GM23338 (cell line): ENCODE results near the gene CLGN. TPM values are rescaled to one million over a fixed set of nuclear protein-coding genes. Genes with fewer than 3 reads are reported as not detected.

Source experiments
- ATAC-seq: fragments of 200-7000 bp; cut with Tn5 transposase; 3 replicates; pipeline ENCODE4 v1.9.1; 2020
- DNase-seq: peaks from one replicate; pipeline ENCODE4 v3.0.0-alpha.2; 2015; ENCODE audit warnings: low spot score
- H2AFZ ChIP-seq: fragments of 200-600 bp; sonication (generic); 2 replicates; pipeline ENCODE4 v1.8.0; 2016; ENCODE audit warnings: antibody characterized with exemption, mild to moderate bottlenecking, moderate library complexity
- H3F3A ChIP-seq: fragments of 200-600 bp; sonication (generic); replicated peaks from 2 replicates; pipeline ENCODE4 v1.8.0; 2017; ENCODE audit warnings: antibody characterized with exemption, mixed run types, low read depth
- H3K27ac ChIP-seq: fragments of 200-600 bp; sonication (generic); 2 replicates; pipeline ENCODE4 v1.6.1; 2016; ENCODE audit warnings: low read depth
- H3K27me3 ChIP-seq: fragments of 200-600 bp; sonication (generic); 2 replicates; pipeline ENCODE4 v1.8.0; 2016; ENCODE audit warnings: mild to moderate bottlenecking, mixed run types, moderate library complexity; ENCODE audit not compliant: insufficient read depth
- H3K36me3 ChIP-seq: fragments of 200-600 bp; sonication (generic); 2 replicates; pipeline ENCODE4 v1.8.0; 2016; ENCODE audit warnings: mild to moderate bottlenecking; ENCODE audit not compliant: insufficient read depth
- H3K4me1 ChIP-seq: fragments of 200-600 bp; sonication (generic); 2 replicates; pipeline ENCODE4 v1.8.0; 2016; ENCODE audit warnings: mild to moderate bottlenecking, moderate library complexity; ENCODE audit not compliant: insufficient read depth
- H3K4me2 ChIP-seq: fragments of 200-600 bp; sonication (generic); 2 replicates; pipeline ENCODE4 v1.7.1; 2017; ENCODE audit warnings: mixed run types
- H3K4me3 ChIP-seq: fragments of 200-600 bp; sonication (generic); 2 replicates; pipeline ENCODE4 v1.6.1; 2016; ENCODE audit warnings: mixed run types
- H3K79me2 ChIP-seq: fragments of 200-600 bp; sonication (generic); replicated peaks from 2 replicates; pipeline ENCODE4 v1.8.0; 2017; ENCODE audit warnings: mild to moderate bottlenecking; ENCODE audit not compliant: insufficient read depth
- H3K9me2 ChIP-seq: fragments of 200-600 bp; sonication (generic); 2 replicates; pipeline ENCODE4 v1.8.0; 2017; ENCODE audit not compliant: insufficient read depth
- H4K20me1 ChIP-seq: fragments of 200-600 bp; sonication (generic); replicated peaks from 2 replicates; pipeline ENCODE4 v1.8.0; 2017; ENCODE audit warnings: mild to moderate bottlenecking; ENCODE audit not compliant: insufficient read depth
- H3K27ac Mint-ChIP-seq: 2 replicates; pipeline ENCODE4 v1.8.0; 2020; ENCODE audit warnings: inconsistent platforms, mild to moderate bottlenecking, moderate library complexity, mixed read lengths
- H3K27me3 Mint-ChIP-seq: 3 replicates; pipeline ENCODE4 v1.8.0; 2022; ENCODE audit warnings: low read depth, mild to moderate bottlenecking, moderate library complexity, mixed read lengths, inconsistent platforms; ENCODE audit not compliant: insufficient read depth, poor library complexity
- H3K36me3 Mint-ChIP-seq: 3 replicates; pipeline ENCODE4 v1.8.0; 2021; ENCODE audit warnings: low read depth, mild to moderate bottlenecking, inconsistent platforms, moderate library complexity, mixed read lengths
- H3K4me1 Mint-ChIP-seq: 3 replicates; pipeline ENCODE4 v1.8.0; 2020; ENCODE audit warnings: mild to moderate bottlenecking, inconsistent platforms, mixed read lengths
- H3K4me3 Mint-ChIP-seq: 3 replicates; pipeline ENCODE4 v1.8.0; 2021; ENCODE audit warnings: moderate library complexity, mild to moderate bottlenecking, inconsistent platforms, mixed read lengths
- H3K9me3 Mint-ChIP-seq: 3 replicates; pipeline ENCODE4 v1.8.0; 2020; ENCODE audit warnings: moderate library complexity, mild to moderate bottlenecking, inconsistent platforms, mixed read lengths
- CREB1 ChIP-seq: fragments of 250-450 bp; sonication (Bioruptor Pico); IDR thresholded peaks from 2 replicates; pipeline ENCODE4 v1.5.0; 2020; ENCODE audit warnings: low read depth, mild to moderate bottlenecking, moderate library complexity
- EZH2 ChIP-seq: fragments of 200-600 bp; sonication (generic); IDR thresholded peaks from one replicate; pipeline ENCODE4 v1.8.0; 2017; ENCODE audit warnings: antibody characterized with exemption, mild to moderate bottlenecking, low read depth; ENCODE audit not compliant: unreplicated experiment
- EZH2phosphoT487 ChIP-seq: fragments of 200-600 bp; sonication (generic); IDR thresholded peaks from one replicate; pipeline ENCODE4 v1.8.1; 2018; ENCODE audit warnings: antibody characterized with exemption; ENCODE audit not compliant: unreplicated experiment
- JUNB ChIP-seq: IDR thresholded peaks from one replicate; pipeline ENCODE4 v1.6.1; 2016; ENCODE audit warnings: antibody characterized with exemption; ENCODE audit not compliant: unreplicated experiment
- NANOG ChIP-seq: IDR thresholded peaks from 2 replicates; pipeline ENCODE4 v1.6.1; 2016; ENCODE audit warnings: antibody characterized with exemption, borderline replicate concordance
- POLR2AphosphoS5 ChIP-seq: IDR thresholded peaks from 2 replicates; pipeline ENCODE4 v1.6.1; 2016; ENCODE audit warnings: antibody characterized with exemption, low read depth
- STAT1 ChIP-seq: IDR thresholded peaks from one replicate; pipeline ENCODE4 v1.6.1; 2016; ENCODE audit warnings: antibody characterized with exemption; ENCODE audit not compliant: unreplicated experiment
- ZNF114 ChIP-seq: fragments of 250-450 bp; sonication (Bioruptor Pico); IDR thresholded peaks from 2 replicates; pipeline ENCODE4 v1.5.0; 2020; ENCODE audit warnings: mild to moderate bottlenecking, moderate library complexity
- ZNF331 ChIP-seq: fragments of 250-450 bp; sonication (Bioruptor Pico); IDR thresholded peaks from 2 replicates; pipeline ENCODE4 v1.5.0; 2020; ENCODE audit warnings: low read depth, mild to moderate bottlenecking, moderate library complexity
- polyA plus RNA-seq: library from polyadenylated mRNA; unstranded; fragments of >200 nt; fragmentation: Nextera tagmentation; extraction: Ambion mirVana; gene quantifications from 2 replicates; pipeline ENCODE4 v1.2.1, GENCODE V29; 2016
- total RNA-seq: library from RNA; depleted of rRNA; stranded (reverse); fragments of >200 nt; shearing (Covaris generic); gene quantifications from 2 replicates; pipeline ENCODE4 v1.2.3, GENCODE V29; 2014
- TF ChIP-seq, protein P1 (sequence below): fragments of 250-450 bp; sonication (Bioruptor Pico); IDR thresholded peaks from 2 replicates; pipeline ENCODE4 v1.5.0; 2020; ENCODE audit warnings: mild to moderate bottlenecking, moderate library complexity
- TF ChIP-seq, protein P2 (sequence below), 2 experiments: fragments of 200-600 bp in 1 of 2; sonication (generic) in 1 of 2; conservative IDR thresholded peaks; 2 replicates each; pipeline versions ENCODE4 v1.5.1 to v1.6.1; 2016 to 2017; ENCODE audit warnings: antibody characterized with exemption in 2 of 2, low read depth in 2 of 2, mild to moderate bottlenecking in 2 of 2, moderate library complexity in 1 of 2
- TF ChIP-seq, protein P3 (sequence below): IDR thresholded peaks from 2 replicates; pipeline ENCODE4 v1.6.1; 2016; ENCODE audit warnings: antibody characterized with exemption
- TF ChIP-seq, protein P4 (sequence below): IDR thresholded peaks from one replicate; pipeline ENCODE4 v1.6.1; 2018; ENCODE audit warnings: antibody characterized with exemption; ENCODE audit not compliant: unreplicated experiment

The CLGN gene
- total and polyA plus RNA-seq, 2 experiments from 2014 or later: 4.0 to 5.2 TPM

DNA sequence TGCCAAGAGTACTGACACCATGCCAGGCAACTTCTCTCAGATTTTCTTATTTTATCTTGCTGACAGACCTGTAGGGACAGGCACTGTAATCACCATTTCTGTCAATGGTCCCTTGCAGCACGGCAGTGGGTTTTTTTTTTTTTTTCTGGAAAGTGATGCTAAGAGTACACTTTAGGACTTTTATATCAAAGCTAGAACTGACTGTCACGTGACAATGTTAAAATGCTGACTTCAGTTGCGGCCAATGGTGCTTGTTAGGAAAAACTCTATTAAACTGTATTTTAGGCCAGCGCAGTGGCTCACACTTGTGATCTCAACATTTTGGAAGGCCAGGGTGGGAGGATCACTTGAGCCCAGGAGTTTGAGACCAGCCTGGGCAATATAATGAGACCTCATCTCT, 66.3 kb downstream of the CLGN start:
- Histone ChIP-seq H3K9me2 (no peaks in the 10 kb centered on the region), H3K4me3 (no peak overlapping the region), H3K4me2 (no peak overlapping the region), H3K27ac (no peak overlapping the region), H3K79me2 (no peaks in the 10 kb centered on the region), H3K27me3 (no peaks in the 10 kb centered on the region), H4K20me1 (no peaks in the 10 kb centered on the region), H2AFZ (no peak overlapping the region), H3F3A (no peaks in the 10 kb centered on the region), H3K36me3 (no peaks in the 10 kb centered on the region), H3K4me1 (no peaks in the 10 kb centered on the region)
- no peak overlapping the region for H3K27ac Mint-ChIP-seq
- no peaks in the 10 kb centered on the region for H3K27me3 Mint-ChIP-seq
- H3K4me1 Mint-ChIP-seq: no peaks in the 10 kb centered on the region
- DNase-seq (no peak), ATAC-seq (no peak)
- no peaks in the 10 kb centered on the region for H3K9me3 Mint-ChIP-seq
- H3K4me3 Mint-ChIP-seq: no peak overlapping the region
- no peaks in the 10 kb centered on the region for H3K36me3 Mint-ChIP-seq
- TF ChIP-seq, protein P1, sequence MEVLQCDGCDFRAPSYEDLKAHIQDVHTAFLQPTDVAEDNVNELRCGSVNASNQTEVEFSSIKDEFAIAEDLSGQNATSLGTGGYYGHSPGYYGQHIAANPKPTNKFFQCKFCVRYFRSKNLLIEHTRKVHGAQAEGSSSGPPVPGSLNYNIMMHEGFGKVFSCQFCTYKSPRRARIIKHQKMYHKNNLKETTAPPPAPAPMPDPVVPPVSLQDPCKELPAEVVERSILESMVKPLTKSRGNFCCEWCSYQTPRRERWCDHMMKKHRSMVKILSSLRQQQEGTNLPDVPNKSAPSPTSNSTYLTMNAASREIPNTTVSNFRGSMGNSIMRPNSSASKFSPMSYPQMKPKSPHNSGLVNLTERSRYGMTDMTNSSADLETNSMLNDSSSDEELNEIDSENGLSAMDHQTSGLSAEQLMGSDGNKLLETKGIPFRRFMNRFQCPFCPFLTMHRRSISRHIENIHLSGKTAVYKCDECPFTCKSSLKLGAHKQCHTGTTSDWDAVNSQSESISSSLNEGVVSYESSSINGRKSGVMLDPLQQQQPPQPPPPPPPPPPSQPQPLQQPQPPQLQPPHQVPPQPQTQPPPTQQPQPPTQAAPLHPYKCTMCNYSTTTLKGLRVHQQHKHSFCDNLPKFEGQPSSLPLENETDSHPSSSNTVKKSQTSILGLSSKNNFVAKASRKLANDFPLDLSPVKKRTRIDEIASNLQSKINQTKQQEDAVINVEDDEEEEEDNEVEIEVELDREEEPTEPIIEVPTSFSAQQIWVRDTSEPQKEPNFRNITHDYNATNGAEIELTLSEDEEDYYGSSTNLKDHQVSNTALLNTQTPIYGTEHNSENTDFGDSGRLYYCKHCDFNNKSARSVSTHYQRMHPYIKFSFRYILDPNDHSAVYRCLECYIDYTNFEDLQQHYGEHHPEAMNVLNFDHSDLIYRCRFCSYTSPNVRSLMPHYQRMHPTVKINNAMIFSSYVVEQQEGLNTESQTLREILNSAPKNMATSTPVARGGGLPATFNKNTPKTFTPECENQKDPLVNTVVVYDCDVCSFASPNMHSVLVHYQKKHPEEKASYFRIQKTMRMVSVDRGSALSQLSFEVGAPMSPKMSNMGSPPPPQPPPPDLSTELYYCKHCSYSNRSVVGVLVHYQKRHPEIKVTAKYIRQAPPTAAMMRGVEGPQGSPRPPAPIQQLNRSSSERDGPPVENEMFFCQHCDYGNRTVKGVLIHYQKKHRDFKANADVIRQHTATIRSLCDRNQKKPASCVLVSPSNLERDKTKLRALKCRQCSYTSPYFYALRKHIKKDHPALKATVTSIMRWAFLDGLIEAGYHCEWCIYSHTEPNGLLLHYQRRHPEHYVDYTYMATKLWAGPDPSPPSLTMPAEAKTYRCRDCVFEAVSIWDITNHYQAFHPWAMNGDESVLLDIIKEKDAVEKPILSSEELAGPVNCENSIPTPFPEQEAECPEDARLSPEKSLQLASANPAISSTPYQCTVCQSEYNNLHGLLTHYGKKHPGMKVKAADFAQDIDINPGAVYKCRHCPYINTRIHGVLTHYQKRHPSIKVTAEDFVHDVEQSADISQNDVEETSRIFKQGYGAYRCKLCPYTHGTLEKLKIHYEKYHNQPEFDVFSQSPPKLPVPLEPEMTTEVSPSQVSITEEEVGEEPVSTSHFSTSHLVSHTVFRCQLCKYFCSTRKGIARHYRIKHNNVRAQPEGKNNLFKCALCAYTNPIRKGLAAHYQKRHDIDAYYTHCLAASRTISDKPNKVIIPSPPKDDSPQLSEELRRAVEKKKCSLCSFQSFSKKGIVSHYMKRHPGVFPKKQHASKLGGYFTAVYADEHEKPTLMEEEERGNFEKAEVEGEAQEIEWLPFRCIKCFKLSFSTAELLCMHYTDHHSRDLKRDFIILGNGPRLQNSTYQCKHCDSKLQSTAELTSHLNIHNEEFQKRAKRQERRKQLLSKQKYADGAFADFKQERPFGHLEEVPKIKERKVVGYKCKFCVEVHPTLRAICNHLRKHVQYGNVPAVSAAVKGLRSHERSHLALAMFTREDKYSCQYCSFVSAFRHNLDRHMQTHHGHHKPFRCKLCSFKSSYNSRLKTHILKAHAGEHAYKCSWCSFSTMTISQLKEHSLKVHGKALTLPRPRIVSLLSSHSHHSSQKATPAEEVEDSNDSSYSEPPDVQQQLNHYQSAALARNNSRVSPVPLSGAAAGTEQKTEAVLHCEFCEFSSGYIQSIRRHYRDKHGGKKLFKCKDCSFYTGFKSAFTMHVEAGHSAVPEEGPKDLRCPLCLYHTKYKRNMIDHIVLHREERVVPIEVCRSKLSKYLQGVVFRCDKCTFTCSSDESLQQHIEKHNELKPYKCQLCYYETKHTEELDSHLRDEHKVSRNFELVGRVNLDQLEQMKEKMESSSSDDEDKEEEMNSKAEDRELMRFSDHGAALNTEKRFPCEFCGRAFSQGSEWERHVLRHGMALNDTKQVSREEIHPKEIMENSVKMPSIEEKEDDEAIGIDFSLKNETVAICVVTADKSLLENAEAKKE (CRISPR knock-in tag): no peak
- TF ChIP-seq, protein P2, sequence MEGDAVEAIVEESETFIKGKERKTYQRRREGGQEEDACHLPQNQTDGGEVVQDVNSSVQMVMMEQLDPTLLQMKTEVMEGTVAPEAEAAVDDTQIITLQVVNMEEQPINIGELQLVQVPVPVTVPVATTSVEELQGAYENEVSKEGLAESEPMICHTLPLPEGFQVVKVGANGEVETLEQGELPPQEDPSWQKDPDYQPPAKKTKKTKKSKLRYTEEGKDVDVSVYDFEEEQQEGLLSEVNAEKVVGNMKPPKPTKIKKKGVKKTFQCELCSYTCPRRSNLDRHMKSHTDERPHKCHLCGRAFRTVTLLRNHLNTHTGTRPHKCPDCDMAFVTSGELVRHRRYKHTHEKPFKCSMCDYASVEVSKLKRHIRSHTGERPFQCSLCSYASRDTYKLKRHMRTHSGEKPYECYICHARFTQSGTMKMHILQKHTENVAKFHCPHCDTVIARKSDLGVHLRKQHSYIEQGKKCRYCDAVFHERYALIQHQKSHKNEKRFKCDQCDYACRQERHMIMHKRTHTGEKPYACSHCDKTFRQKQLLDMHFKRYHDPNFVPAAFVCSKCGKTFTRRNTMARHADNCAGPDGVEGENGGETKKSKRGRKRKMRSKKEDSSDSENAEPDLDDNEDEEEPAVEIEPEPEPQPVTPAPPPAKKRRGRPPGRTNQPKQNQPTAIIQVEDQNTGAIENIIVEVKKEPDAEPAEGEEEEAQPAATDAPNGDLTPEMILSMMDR (conservative IDR thresholded peaks at IDR 0.05; ENCODE audit: low read depth in 2 of 2): no peak
- TF ChIP-seq STAT1 (no peak), ZNF331 (no peak), POLR2AphosphoS5 (no peak), ZNF114 (CRISPR knock-in tag) (no peak), CREB1 (CRISPR knock-in tag) (no peak), EZH2 (no peak), NANOG (no peak), JUNB (no peak), EZH2phosphoT487 (no peak)
- TF ChIP-seq, protein P3, sequence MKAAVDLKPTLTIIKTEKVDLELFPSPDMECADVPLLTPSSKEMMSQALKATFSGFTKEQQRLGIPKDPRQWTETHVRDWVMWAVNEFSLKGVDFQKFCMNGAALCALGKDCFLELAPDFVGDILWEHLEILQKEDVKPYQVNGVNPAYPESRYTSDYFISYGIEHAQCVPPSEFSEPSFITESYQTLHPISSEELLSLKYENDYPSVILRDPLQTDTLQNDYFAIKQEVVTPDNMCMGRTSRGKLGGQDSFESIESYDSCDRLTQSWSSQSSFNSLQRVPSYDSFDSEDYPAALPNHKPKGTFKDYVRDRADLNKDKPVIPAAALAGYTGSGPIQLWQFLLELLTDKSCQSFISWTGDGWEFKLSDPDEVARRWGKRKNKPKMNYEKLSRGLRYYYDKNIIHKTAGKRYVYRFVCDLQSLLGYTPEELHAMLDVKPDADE: no peak
- TF ChIP-seq, protein P4, sequence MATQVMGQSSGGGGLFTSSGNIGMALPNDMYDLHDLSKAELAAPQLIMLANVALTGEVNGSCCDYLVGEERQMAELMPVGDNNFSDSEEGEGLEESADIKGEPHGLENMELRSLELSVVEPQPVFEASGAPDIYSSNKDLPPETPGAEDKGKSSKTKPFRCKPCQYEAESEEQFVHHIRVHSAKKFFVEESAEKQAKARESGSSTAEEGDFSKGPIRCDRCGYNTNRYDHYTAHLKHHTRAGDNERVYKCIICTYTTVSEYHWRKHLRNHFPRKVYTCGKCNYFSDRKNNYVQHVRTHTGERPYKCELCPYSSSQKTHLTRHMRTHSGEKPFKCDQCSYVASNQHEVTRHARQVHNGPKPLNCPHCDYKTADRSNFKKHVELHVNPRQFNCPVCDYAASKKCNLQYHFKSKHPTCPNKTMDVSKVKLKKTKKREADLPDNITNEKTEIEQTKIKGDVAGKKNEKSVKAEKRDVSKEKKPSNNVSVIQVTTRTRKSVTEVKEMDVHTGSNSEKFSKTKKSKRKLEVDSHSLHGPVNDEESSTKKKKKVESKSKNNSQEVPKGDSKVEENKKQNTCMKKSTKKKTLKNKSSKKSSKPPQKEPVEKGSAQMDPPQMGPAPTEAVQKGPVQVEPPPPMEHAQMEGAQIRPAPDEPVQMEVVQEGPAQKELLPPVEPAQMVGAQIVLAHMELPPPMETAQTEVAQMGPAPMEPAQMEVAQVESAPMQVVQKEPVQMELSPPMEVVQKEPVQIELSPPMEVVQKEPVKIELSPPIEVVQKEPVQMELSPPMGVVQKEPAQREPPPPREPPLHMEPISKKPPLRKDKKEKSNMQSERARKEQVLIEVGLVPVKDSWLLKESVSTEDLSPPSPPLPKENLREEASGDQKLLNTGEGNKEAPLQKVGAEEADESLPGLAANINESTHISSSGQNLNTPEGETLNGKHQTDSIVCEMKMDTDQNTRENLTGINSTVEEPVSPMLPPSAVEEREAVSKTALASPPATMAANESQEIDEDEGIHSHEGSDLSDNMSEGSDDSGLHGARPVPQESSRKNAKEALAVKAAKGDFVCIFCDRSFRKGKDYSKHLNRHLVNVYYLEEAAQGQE: no peak
